ENCODE data around the gene RFTN1. TPM values are rescaled to one million over a fixed set of nuclear protein-coding genes. Genes with fewer than 3 reads are reported as not detected.

Gene RFTN1
- polyA plus RNA-seq, 3 donors = 17.4 to 28.0 (median 27.2) TPM

GRCh38 chr3:16429086-16429485 is 84.4 kb downstream of the RFTN1 start:
- TF ChIP-seq, protein P1, sequence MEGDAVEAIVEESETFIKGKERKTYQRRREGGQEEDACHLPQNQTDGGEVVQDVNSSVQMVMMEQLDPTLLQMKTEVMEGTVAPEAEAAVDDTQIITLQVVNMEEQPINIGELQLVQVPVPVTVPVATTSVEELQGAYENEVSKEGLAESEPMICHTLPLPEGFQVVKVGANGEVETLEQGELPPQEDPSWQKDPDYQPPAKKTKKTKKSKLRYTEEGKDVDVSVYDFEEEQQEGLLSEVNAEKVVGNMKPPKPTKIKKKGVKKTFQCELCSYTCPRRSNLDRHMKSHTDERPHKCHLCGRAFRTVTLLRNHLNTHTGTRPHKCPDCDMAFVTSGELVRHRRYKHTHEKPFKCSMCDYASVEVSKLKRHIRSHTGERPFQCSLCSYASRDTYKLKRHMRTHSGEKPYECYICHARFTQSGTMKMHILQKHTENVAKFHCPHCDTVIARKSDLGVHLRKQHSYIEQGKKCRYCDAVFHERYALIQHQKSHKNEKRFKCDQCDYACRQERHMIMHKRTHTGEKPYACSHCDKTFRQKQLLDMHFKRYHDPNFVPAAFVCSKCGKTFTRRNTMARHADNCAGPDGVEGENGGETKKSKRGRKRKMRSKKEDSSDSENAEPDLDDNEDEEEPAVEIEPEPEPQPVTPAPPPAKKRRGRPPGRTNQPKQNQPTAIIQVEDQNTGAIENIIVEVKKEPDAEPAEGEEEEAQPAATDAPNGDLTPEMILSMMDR (IDR thresholded peaks at IDR 0.05) = no peak
- H3K79me2 ChIP-seq (ENCODE audit: insufficient read depth, low read length) = no peaks in the 10 kb centered on the region
- peak overlapping the region in 1 of 7 donors; percentile 2 for H3K27ac Mint-ChIP-seq
- no CpG with 5 or more reads among the region's 1 CpG for WGBS (ENCODE audit: insufficient coverage)
- intact Hi-C loops (cut with micrococcal nuclease) = no loop called here
- H3K36me3 ChIP-seq (replicated peaks in 1 of 2; ENCODE audit: control insufficient read depth in 1 of 2, insufficient read depth in 2 of 2, low read length in 2 of 2) = peaks cover 6 to 43% of the 10 kb centered on the region in 2 donors
- no peak overlapping the region for H3K9ac ChIP-seq (ENCODE audit: insufficient read depth, low read length, poor library complexity, severe bottlenecking)
- peaks cover 0 to 3% (median 0%) of the 10 kb centered on the region in 7 donors for H3K9me3 Mint-ChIP-seq
- H3K4me2 ChIP-seq (replicated peaks; ENCODE audit: extremely low read depth, low read length, poor library complexity, severe bottlenecking) = no peak overlapping the region
- no peaks in the 10 kb centered on the region for H3K9me3 ChIP-seq (replicated peaks in 1 of 2; ENCODE audit: control insufficient read depth in 1 of 2, insufficient read depth in 1 of 2, low read length in 2 of 2)
- H3K27me3 Mint-ChIP-seq (ENCODE audit: low read depth in 3 of 3) = no peaks in the 10 kb centered on the region
- H3K4me3 ChIP-seq (replicated peaks in 1 of 3; ENCODE audit: low read depth in 2 of 3, low read length in 3 of 3) = no peak overlapping the region
- no peak overlapping the region for H2AFZ ChIP-seq (ENCODE audit: insufficient read depth, low read depth, low read length, poor library complexity, severe bottlenecking)
- H3K4me1 Mint-ChIP-seq = peaks cover 13% of the 10 kb centered on the region
- no peaks in the 10 kb centered on the region for H3K27me3 ChIP-seq (ENCODE audit: control insufficient read depth in 2 of 2, insufficient read depth in 2 of 2, low read length in 2 of 2)
- no peak overlapping the region for H3K27ac ChIP-seq (ENCODE audit: low read depth in 1 of 2, low read length in 2 of 2)
- DNase-seq = no peak
- peaks cover 0 to 8% of the 10 kb centered on the region in 2 donors for H3K4me1 ChIP-seq (ENCODE audit: control insufficient read depth in 1 of 2, insufficient read depth in 2 of 2, low read length in 2 of 2)
- peaks cover 32% of the 10 kb centered on the region for H4K20me1 ChIP-seq (ENCODE audit: insufficient read depth, low read length)
- H3K36me3 Mint-ChIP-seq = peaks cover 43 to 45% of the 10 kb centered on the region in 2 donors
- no peak overlapping the region for H3K4me3 Mint-ChIP-seq

DNA sequence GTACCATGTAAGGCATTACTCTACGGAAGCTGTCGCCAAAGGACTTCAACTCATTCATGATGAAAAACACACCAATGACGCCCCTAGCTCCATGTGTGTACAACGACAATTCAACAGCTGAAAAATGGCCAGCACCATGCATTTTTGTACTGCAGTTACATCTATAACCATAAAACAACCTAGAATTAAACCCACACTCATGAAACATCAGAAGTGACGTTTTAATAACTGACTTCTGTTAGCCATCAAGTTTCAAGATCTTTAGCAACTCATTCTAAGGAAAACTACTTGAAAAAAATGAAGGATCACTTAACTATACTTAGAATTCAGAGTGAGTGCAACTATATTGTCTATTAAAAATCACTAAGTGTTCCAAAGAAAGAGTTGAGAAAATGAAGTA is 84.9 kb downstream of the RFTN1 start:
- H3K27me3 ChIP-seq (ENCODE audit: control insufficient read depth in 2 of 2, insufficient read depth in 2 of 2, low read length in 2 of 2) = no peaks in the 10 kb centered on the region
- no peak for DNase-seq
- H4K20me1 ChIP-seq (ENCODE audit: insufficient read depth, low read length) = peaks cover 36% of the 10 kb centered on the region
- H3K4me1 Mint-ChIP-seq = peaks cover 13% of the 10 kb centered on the region
- no peaks in the 10 kb centered on the region for H3K79me2 ChIP-seq (ENCODE audit: insufficient read depth, low read length)
- H3K36me3 Mint-ChIP-seq = peaks cover 42 to 43% of the 10 kb centered on the region in 2 donors
- H3K9me3 ChIP-seq (replicated peaks in 1 of 2; ENCODE audit: control insufficient read depth in 1 of 2, insufficient read depth in 1 of 2, low read length in 2 of 2) = no peaks in the 10 kb centered on the region
- H2AFZ ChIP-seq (ENCODE audit: insufficient read depth, low read depth, low read length, poor library complexity, severe bottlenecking) = no peak overlapping the region
- H3K4me3 ChIP-seq (replicated peaks in 1 of 3; ENCODE audit: low read depth in 2 of 3, low read length in 3 of 3) = no peak overlapping the region
- H3K9ac ChIP-seq (ENCODE audit: insufficient read depth, low read length, poor library complexity, severe bottlenecking) = no peak overlapping the region
- no peaks in the 10 kb centered on the region for H3K27me3 Mint-ChIP-seq (ENCODE audit: low read depth in 3 of 3)
- TF ChIP-seq, protein P1 (IDR thresholded peaks at IDR 0.05) = no peak
- no peak overlapping the region for H3K27ac ChIP-seq (ENCODE audit: low read depth in 1 of 2, low read length in 2 of 2)
- WGBS (ENCODE audit: insufficient coverage) = 91% methylated on average over 4 of the region's 5 CpGs
- H3K4me1 ChIP-seq (ENCODE audit: control insufficient read depth in 1 of 2, insufficient read depth in 2 of 2, low read length in 2 of 2) = peaks cover 0 to 8% of the 10 kb centered on the region in 2 donors
- H3K27ac Mint-ChIP-seq = no peak overlapping the region
- no peak overlapping the region for H3K4me2 ChIP-seq (replicated peaks; ENCODE audit: extremely low read depth, low read length, poor library complexity, severe bottlenecking)
- peaks cover 6 to 38% of the 10 kb centered on the region in 2 donors for H3K36me3 ChIP-seq (replicated peaks in 1 of 2; ENCODE audit: control insufficient read depth in 1 of 2, insufficient read depth in 2 of 2, low read length in 2 of 2)
- intact Hi-C loops (cut with micrococcal nuclease) = no loop called here
- H3K9me3 Mint-ChIP-seq = peaks cover 0 to 3% (median 0%) of the 10 kb centered on the region in 7 donors
- no peak overlapping the region for H3K4me3 Mint-ChIP-seq
